Psoas muscle (tissue), 8 donors: ENCODE data around the gene LENEP. TPM values are rescaled to one million over a fixed set of nuclear protein-coding genes. Genes with fewer than 3 reads are reported as not detected.

ENCODE experiments used
- ATAC-seq, 4 donors: fragments of 200-7000 bp; cut with Tn5 transposase; one replicate each; pipeline ENCODE4 v1.9.1; 2020; ENCODE audit warnings: moderate library complexity in 3 of 4, mild to moderate bottlenecking in 2 of 4
- DNase-seq, 2 donors: peaks; one replicate each; pipeline ENCODE4 v3.0.0-alpha.2; 2020
- H3K27ac ChIP-seq: fragments of 200-600 bp; one replicate; pipeline ENCODE4 v1.8.0; 2022
- H3K27me3 ChIP-seq, 3 donors: fragments of 200-600 bp in 1 of 3; one replicate each; pipeline versions ENCODE4 v1.6.1 to v1.8.0; 2013 to 2022; ENCODE audit warnings: low read length in 2 of 3, mild to moderate bottlenecking in 2 of 3, moderate library complexity in 1 of 3; ENCODE audit not compliant: insufficient read depth in 3 of 3
- H3K36me3 ChIP-seq, 2 donors: fragments of 200-600 bp in 1 of 2; one replicate each; pipeline versions ENCODE4 v1.6.1 to v1.8.0; 2013 to 2022; ENCODE audit warnings: low read depth in 1 of 2, mild to moderate bottlenecking in 1 of 2, moderate library complexity in 1 of 2; ENCODE audit not compliant: insufficient read depth in 1 of 2
- H3K4me1 ChIP-seq: fragments of 200-600 bp; one replicate; pipeline ENCODE4 v1.8.0; 2022
- H3K4me3 ChIP-seq: fragments of 200-600 bp; one replicate; pipeline ENCODE4 v1.8.0; 2022; ENCODE audit warnings: mild to moderate bottlenecking
- H3K9me3 ChIP-seq: fragments of 200-600 bp; one replicate; pipeline ENCODE4 v1.8.0; 2022
- CTCF ChIP-seq: fragments of 200-600 bp; IDR thresholded peaks from one replicate; pipeline ENCODE4 v1.8.0; 2022; ENCODE audit warnings: antibody characterized with exemption
- WGBS, 3 donors: extraction: QIAGEN DNeasy Blood & Tissue Kit; methylation state at CpG; one replicate each; pipeline versions ENCODE4 v1.1.6 to v1.1.7; 2013; 5-methylcytosine and 5-hydroxymethylcytosine counted together
- intact Hi-C, 2 donors: fragments of 100-400 bp; cut with DNase I; formaldehyde crosslinking; loops; one replicate each; pipeline versions ENCODE4 v1.11.0 to v1.14.2; 2022
- polyA plus RNA-seq, 3 donors: library from polyadenylated mRNA; stranded (reverse); fragments of 200-250 nt; gene quantifications; one replicate each; pipeline ENCODE4 v1.2.3, GENCODE V29; 2013
- total RNA-seq, 4 donors: library from RNA; stranded (reverse); fragmentation: NEBNext Ultra II Directional in 2 of 4; extraction: Animal tissue kit (Norgen Biotek cat#: 25700) in 2 of 4; gene quantifications; one replicate each; pipeline versions ENCODE4 v1.2.1 to v1.2.4, GENCODE V29; 2021 to 2023
- donor health status: healthy with polysubstance abuse.
- donor health status: DM: no; HTN: no; CAD: no; lungs with moderate emphysema.
- donor health status: Bipolar disorder and iron deficiency.
- donor health status: healthy.
- donor health status: DM: yes; HTN: yes; CAD: no.
- donor health status: DM: no; HTN: no; CAD: no.
- donor health status: DM: no; HTN: no; CAD: no.
- donor health status: DM: yes; HTN: yes; CAD: no.

LENEP gene
- total and polyA plus RNA-seq, 7 donors = not detected

GRCh38 chr1:154996966-154997701 lies 3.7 kb downstream of the LENEP start:
- Histone ChIP-seq H3K27me3 (no peaks in the 10 kb centered on the region), H3K36me3 (no peaks in the 10 kb centered on the region), H3K27ac (no peak overlapping the region), H3K4me1 (peaks cover 15% of the 10 kb centered on the region), H3K9me3 (no peaks in the 10 kb centered on the region), H3K4me3 (no peak overlapping the region)
- DNase-seq (peak in 1 of 2 donors; percentile 39), ATAC-seq (no peak)
- WGBS, 3 donors = 74 to 82% (median 74%) methylated on average over 15 of the region's 15 CpGs
- TF ChIP-seq CTCF = no peak
- intact Hi-C loops = no loop called here

- no peaks in the 10 kb centered on the region for H3K9me3 ChIP-seq
- no peaks in the 10 kb centered on the region for H3K27me3 ChIP-seq
- no peak overlapping the region for H3K4me3 ChIP-seq
- no peak overlapping the region for H3K27ac ChIP-seq
- TF ChIP-seq CTCF = peak; percentile 22
- peak in 1 of 2 donors; percentile 48 for DNase-seq
- intact Hi-C loops = no loop called here
- no peak for ATAC-seq
- peaks cover 15% of the 10 kb centered on the region for H3K4me1 ChIP-seq
- 49 to 63% (median 54%) methylated on average over 13 to 16 of the region's 16 CpGs for WGBS, 3 donors
- H3K36me3 ChIP-seq = no peaks in the 10 kb centered on the region
Measured at GRCh38 chr1:154998201-154998780, 4.9 kb downstream of the LENEP start.

GRCh38 chr1:154998818-154999570 lies 5.6 kb downstream of the LENEP start:
- Histone ChIP-seq H3K4me1 (peaks cover 15% of the 10 kb centered on the region), H3K36me3 (no peaks in the 10 kb centered on the region), H3K4me3 (peak overlapping the region; percentile 78), H3K27ac (peak overlapping the region; percentile 91), H3K9me3 (no peaks in the 10 kb centered on the region), H3K27me3 (no peaks in the 10 kb centered on the region)
- intact Hi-C loops = loop anchor here in 1 of 2 donors (1.0 kb wide), 1 partner anchor 43 kb away; the partner anchor contains the start of gene PBXIP1
- TF ChIP-seq CTCF = peak; percentile 68
- no peak for ATAC-seq
- 11 to 14% (median 12%) methylated on average over 35 to 40 of the region's 40 CpGs for WGBS, 3 donors
- peak; percentile 76 to 80 for DNase-seq

- 1 to 2% (median 1%) methylated on average over 31 to 50 of the region's 50 CpGs for WGBS, 3 donors
- intact Hi-C loops = loop anchor here (1.0 to 5.0 kb wide), 2 partner anchors 37 to 43 kb away; partner anchors contain the start of genes PBXIP1 (in 1 of the 2) and PYGO2 (in 1 of the 2)
- TF ChIP-seq CTCF = no peak
- DNase-seq (peak in 1 of 2 donors; percentile 60), ATAC-seq (no peak)
- Histone ChIP-seq H3K4me3 (peak overlapping the region; percentile 78), H3K36me3 (no peaks in the 10 kb centered on the region), H3K4me1 (peaks cover 22% of the 10 kb centered on the region), H3K9me3 (no peaks in the 10 kb centered on the region), H3K27me3 (no peaks in the 10 kb centered on the region), H3K27ac (peak overlapping the region; percentile 91)
Measured at GRCh38 chr1:154999571-155000410, 6.4 kb downstream of the LENEP start.
